Measurements from ENCODE around the gene MOGAT2.

- TF ChIP-seq POLR2AphosphoS5 (IDR thresholded peaks at IDR 0.05; ENCODE audit: insufficient read depth in 1 of 2, low read depth in 1 of 2) (no peak), CTCF (IDR thresholded peaks at IDR 0.05) (no peak), POLR2A (IDR thresholded peaks at IDR 0.05) (no peak)
These were observed 19.7 kb downstream of the MOGAT2 start for GRCh38 chr11:75737314-75737713.

All from vagina (tissue), 2 donors.